Measurements from ENCODE around the gene LRRC8B.
"Not testable (repeated sequence)": the region's sequence is repeated elsewhere in the genome, so short reads cannot be mapped to it uniquely, and the experiment has no call there.

The LRRC8B gene

DNA sequence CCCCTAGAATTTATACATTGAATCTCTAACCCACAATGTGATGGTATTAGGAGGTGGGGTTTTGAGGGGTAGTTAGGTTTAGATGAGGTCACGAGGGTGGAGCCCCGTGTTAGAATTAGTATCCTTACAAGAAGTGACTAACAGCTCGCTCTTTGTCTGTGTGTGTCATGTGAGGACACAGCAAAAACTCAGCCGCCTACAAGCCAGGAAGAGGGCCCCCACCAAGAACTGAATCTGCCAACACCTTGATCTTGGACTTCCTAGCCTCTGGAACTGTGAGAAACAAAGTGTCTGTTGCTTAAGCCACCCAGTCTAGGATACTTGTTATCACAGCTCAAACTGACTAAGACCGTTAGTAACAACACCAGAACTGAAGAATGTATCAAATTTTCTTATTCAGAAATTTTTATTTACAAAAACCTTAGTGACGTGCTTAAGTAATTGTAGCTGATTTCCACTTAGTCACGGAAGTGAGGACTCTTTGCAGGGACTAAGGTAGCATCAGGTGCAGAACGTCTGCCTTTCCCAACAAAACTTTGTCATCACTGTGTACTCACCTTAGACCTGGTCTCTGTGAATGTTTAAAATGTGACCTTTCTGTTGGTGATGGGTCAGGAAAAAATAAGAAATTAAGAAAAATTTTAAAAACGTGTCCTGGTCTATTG, 83.8 kb downstream of the LRRC8B start:
- peak; percentile 52 for DNase-seq (ENCODE audit: low read depth)

DNA sequence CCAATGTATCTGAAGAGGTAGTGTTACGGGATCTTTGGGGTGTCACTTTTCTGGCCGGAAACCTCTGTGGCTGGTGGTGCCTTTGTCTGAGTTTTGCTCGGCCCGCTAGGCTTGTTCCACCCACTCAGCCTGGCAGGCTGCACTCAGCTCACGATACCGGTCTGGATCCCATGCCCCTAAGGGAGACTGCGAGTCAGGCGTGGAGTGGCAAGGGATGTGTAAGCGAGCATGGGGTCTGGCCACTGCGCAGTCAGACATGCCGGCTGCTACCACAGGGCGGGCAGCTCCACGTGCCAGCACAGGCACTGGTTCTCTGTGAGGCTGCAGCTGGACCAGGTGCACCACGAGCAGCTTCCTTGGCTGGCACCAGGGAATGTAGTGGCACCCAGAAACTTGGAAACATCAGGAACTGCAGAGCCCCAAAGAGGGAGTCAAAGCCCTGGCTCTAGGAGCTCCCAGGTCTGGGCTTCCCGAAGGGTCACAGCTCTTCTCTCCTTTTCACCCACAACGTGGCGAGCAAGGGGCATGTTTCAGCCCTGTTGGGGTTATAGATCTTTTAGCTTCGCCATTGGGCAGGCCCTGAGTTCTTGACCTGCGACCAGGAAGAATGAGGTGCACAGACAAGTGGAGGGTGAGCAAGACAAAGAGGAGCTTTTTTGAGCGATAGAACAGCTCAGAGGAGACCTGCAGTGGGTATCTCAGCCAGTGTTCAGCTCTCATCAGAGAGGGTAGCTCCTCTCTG, 84.5 kb downstream of the LRRC8B start:
- peak; percentile 45 for DNase-seq (ENCODE audit: low read depth)

DNA sequence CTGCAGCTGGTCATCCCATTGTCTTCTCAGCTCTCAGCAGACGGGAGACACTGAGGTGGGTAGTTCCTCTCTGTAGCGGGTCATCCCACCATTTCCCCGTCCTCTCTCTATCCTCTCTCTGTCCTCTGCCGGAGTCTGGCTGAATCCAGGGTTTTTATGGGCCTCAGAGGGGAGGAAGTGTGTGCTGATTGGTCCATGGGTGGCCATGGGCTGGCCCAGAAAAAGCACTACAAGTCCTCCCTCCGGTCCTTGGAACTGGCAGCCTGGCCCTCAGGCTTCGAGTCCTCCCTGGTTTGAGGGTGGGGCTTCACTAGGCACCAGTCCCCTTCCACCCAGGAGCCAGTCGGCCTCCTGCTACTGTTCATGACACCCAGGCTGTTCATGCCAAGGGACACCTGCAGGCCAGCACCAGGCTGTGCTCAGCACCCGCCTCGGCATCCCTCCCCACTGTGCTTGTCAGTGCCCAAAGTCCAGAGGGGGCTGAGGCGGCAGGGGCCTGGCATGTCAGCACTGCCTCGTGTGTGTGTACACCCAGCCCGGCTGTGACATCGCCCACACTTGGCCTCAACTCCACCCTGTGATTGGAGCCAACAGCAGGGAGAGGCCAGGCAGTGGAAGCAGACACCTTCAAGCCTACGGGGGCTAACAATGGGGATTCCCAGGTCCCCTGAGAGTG, 85.3 kb downstream of the LRRC8B start:
- peak; percentile 6 for DNase-seq (ENCODE audit: low read depth)

DNA sequence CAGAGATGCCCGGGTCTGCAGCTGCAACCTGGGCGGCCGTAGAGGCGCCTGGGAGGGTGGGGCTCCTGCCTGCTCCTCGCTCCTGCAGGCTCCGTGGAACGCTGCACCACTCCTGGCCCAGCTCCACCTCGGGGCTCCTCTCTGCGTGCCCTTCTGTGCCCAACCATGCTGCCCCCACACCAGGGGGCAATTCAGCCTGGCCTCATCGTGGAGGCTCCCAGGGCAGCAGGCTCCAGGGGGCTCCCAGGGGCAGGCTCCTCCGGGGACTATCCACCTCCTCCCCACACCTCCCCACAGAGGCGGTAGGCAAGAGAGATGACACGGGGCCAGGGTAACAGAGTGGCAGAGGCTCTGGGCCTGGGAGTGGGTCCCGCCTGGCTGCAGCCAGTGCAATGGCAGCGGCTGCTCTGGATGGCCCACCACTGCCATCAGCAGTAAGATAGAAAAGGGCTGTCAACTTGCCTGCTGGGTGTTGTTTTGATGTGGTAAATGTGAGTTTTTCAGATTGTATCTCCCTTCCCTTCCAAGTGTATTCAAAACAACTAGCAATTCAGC, 85.9 kb downstream of the LRRC8B start:
- peak; percentile 12 for DNase-seq (ENCODE audit: low read depth)

DNA sequence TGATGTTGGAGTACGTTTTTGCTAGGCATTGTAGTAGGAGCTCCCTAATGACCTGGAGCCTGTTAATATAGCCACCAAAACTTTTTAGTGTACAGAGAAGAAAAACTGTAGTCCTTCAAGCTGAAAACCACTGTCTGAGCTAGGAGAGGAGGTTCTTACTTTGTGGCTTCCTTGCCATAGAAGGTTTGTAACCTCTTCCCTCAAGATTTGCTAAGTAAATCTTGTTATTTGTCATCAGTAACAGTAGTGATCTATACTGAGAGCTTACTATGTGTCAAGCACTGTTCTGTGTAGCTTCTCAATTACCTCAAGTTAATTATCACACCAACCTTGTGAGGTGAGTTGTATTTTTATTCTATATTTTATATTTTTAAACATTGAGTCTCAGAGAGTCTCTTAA, 87.1 kb downstream of the LRRC8B start:
- DNase-seq (ENCODE audit: low read depth) = no peak

DNA sequence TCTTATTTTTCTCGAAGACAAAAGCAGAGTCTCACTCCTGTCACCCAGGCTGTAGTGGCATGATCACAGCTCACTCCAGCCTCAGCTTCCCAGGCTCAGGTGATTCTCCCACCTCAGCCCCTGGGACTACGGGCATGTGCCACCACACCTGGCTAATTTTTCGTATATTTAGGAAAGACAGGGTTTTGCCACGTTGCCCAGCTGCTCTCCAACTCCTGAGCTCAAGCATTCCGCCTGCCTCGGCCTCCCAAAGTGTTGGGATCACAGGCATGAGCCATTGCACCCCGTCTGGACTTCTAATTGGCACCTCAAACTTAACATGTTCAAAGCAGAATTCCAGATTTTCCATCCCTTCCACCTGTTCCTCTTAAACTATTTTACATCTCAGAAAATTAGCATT, 89.3 kb downstream of the LRRC8B start:
- no peak for DNase-seq (ENCODE audit: low read depth)

DNA sequence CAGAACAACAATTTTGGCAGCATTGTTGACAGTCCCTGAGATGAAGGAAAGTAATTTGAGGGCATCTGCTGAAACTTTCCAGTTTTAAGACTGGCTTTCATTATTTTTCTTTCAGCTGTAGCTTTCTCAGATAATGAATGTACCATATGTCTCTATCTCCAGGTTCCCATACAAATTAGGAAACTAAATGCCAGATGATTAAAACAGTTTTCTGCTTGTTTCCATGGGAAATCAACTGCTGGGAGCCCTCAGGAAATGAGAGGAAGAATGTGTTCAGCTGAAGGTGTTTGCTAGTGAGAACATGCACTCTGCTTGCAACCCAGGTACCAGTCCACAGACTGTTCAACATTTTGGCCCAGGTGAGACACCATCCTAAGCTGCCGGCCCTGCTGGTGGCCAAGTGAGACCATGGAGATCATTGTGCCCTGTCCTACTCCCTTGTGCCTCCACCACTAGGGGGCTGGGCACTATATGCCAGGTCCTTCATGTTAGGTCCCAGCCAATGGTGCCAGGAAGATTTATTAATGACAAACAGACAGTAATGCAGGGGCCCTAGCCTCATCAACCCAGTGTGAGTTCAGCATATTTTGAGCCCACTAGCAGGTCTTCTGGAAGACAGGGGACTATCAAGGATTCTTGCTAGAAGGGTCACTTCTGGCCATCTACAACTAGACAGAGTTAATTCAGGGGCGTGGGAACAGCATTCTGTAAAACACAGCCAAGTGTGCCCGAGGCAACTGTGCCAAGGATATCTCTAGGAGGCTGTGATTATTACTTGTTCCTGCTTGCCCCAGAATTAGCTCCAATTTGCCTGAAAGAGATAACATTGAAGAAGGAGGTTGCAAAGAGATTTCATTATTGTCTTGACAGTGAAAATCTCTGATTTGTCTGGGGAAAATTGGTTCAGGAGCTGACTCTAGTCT, 91.3 kb downstream of the LRRC8B start:
- DNase-seq (ENCODE audit: low read depth) = no peak

DNA sequence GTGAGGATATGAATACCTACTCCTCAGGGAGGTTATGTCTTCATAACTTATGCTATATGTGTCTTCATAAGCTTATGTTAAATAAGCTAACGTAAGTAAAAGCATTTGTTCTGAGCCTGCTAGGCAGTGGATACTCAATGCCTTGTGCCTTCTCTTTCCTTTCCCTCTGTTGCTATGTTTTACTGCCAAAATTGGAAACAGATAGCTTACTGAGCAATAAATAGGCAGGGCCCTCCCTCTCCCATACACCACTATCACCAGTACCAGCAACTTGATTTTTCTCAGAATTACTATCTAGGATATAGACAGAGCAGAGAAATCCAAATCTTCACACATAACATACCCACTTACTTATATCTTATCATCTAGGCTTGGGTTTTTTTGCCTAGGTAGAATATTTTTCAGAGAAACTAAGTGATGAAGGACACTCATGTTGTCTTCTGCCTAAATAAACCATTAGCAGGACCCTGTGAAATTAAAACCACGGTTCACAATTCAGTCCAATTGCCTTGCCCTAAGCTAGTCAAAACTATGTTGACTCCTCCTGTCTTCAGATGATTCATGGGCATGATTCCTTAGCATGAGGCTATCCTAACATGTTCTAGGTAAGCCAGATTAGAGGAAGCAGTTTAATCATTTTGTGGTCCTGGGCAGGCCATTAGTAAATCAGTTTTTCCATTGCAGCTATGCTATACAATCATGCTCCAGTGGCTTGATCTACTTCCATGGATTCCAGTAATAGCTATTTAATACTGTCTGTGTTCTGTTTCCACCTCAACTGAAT, 92.4 kb downstream of the LRRC8B start:
- no peak for DNase-seq (ENCODE audit: low read depth)

DNA sequence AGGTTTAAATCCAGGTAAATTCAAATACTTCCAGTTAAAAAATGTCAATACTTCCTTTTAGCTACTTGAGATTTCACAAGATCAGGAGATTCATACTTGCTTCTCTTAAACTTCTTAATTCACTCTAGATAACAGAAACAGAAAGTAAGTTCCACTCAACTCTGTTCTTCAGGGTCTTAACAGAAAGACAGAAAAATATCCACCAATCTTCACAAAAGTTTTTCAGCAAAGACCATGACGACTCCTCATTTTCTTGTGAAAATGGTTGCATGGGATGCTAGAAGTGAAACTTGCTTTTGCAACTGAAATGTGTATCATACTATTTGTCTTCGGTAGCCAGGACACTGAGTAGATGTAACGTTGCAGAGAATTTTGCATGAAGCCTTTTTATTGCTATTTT, 96.0 kb downstream of the LRRC8B start:
- DNase-seq (ENCODE audit: low read depth) = no peak

DNA sequence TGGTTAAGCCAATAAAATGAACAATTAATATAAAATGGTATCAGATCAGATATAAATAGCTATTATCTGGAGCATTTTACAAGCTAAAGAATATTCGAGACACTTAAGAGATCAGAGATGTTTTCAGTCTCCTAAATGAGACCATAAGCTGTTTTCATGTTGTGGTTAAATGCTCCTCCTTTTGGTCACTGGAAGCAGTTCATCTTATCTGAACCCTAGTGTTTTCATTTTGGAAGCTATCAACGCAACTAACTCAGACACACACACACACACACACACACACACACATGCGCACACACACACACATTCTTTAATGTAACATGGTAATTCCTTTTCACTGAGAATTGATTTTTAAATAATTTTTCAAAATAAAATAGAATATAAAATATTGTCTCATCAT, 98.3 kb downstream of the LRRC8B start:
- DNase-seq (ENCODE audit: low read depth) = no peak

DNA sequence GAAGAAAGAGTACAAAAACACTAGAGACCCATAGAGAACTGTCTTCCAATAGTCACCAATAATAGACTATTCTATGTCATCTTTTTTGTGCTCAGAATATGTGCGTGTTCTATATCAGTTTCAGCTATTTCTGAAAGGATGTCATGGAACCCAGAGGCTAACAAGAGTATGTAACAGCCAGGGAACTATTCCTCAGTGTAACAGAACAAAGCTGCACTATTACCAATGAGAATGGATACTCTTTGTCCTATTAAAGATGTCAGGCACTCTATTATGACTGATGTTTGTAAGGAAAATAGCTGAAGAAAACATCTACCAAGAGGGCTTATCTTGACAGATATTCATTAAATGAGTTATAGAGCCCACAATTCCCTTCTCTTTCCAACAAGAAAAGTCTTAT, 99.7 kb downstream of the LRRC8B start:
- DNase-seq (ENCODE audit: low read depth) = no peak

DNA sequence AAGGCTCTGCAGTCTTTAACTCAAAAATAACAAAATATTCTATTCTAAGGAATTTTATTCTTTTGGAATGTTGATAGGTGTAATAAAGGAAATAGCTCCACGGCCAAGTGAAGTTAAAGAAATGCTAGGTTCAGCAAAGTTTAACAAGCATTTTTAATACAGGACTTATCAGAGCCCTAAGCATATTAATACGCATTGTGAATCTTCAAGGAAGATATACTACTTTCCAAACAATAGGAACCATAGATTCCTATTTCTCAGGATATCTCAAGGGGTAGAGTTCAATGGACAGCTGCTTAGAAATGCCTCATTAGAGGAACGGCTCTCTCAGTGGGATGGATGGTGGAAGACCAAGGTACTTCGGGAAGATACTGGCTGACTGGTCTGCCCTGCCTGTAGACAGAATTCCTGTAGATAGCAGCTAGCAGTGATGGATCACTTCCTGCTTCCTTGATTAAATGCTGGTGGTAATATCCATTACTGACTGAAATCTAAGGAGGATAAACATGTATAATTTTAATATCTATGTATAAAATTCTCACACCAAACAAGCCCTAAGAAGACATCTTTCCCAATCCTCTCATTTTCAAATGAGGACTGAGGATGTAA, 100.2 kb downstream of the LRRC8B start:
- DNase-seq (ENCODE audit: low read depth) = no peak

DNA sequence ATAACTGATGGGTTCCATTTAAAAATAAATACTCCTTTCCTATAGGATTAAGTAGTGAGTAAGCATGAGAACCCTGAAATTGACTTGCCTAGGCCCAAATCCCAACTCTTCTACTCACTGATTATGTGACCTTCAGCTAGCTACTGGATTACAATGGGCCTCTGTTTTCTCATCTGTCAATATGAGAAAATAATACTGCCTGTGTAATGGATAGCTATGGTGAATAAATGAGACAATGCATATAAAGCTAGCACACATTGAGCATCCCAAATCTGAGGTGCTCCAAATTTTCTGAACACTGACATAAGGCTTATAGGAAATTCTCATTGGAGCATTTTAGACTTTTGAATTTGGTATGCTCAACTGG, 103.0 kb downstream of the LRRC8B start:
- DNase-seq (ENCODE audit: low read depth) = no peak

DNA sequence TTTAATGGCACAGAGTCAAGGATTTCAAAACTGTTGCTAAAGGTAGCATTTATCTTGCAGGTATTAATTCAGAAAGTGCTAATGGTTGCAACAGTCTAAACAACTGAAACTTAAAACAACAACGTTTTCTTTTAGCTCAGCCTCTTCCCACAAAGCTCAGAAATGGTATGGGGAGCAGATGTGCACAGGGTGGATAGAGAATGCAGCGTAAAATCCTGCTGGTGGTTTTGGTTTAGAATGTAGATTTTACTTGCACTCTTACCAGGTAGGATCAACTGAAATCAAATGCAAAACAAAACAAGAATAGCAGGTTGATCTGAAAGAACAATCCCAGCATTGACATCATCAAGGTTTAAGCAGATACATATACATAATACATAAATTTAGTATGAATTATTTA, 104.5 kb downstream of the LRRC8B start:
- no peak for DNase-seq (ENCODE audit: low read depth)

DNA sequence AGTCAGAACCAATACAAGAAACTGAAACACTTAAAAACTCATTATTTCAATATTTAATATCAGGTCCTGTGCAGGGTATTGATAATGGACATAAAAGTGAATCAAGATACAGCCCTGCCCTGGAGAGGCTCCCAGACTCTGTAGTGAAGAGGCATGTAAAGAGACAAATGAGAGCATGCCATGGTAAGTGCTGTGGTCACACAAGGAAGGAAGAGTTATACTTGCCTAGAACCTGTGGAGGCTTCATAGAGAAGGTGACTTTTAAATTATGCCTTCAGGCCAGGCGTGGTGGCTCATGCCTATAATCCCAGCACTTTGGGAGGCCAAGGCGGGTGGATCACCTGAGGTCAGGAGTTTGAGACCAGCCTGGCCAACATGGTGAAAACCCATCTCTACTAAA, 105.0 kb downstream of the LRRC8B start:
- DNase-seq (ENCODE audit: low read depth) = not testable (repeated sequence)

DNA sequence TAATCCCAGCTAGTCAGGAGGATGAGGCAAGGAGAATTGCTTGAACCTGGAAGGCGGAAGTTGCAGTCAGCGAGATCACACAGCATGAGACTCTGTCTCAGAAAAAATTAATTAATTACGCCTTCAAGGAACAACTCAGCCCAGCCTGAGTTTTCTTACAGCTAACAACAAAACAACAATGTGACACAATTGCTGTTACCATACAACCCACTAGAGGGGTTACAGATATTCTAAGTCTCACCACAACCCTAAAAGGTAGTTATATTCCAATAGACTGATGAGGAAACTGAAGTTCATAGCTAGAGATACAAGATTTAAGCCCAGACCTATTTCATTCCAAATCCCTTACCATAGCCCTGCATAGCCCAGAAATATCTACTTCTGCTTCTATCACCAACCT, 105.4 kb downstream of the LRRC8B start:
- DNase-seq (ENCODE audit: low read depth) = no peak

DNA sequence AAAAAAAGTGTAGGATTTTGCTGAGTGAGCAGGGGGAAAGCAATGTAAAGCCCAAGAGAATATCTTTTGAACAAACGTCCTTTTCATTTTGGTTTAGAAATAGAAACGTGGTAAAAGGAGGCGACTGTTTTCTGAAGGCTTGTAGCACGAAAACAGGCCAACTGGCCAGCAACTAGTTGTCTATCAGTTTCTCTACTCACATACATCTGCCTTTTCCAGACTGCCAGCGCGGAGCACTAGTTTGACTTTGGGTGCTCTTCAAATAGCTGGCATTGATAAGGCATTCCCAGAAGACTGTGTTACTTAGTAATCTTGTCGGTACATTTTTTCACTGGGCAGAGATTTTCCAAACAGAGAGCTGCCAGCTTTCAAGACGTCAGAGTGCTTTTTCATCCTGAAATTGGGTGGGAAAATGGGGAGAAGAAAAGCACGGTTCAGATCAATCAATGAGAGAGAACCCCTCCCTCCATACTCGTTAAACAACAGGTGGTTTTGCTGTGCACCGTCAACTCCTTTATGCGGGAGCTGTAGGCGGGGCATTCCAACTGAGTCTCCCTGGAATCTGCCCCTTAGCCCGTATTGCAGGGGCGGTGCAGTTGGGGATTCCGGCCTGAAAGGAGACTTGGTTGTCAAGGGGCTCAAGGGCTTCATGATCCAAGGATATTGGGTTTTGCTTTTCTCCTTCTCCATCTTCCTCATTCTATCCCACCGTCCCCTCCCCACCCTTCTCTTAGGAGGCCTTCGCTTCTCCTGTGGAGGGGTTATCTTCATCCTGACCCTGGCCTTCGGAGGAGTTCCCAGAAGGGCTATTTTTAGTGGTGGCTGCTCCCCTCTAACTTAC, 107.4 kb downstream of the LRRC8B start:
- DNase-seq (ENCODE audit: low read depth) = no peak

DNA sequence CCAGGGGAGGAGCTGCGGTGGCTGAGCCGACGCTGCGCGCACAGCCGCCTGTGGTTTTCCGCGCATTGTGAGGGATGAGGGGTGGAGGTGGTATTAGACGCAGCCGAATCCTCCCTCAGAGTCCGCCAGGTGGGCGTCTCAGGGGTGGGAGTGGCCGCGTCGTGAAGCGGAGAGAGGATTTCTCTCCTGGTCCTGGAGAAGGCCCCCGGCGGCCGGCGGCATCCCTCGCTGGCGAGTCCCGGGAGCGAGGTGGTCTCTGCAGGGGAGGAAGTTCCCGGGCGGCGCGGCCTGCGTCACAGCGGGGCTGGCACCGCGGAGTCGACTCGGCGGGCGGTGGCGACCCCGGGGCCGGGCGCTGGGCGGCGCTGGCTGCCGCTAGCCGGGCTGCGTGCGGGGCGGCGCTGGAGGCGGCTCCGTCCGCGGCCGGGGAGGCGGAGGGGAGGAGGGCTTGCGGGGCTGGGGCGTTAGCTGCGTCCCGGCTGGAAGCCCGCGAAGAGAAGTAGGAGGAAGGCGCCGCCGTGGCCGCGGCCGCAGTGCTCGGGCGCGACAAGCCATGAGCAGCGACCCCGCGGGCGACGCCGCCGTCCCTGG, 108.1 kb downstream of the LRRC8B start, which contains the start of gene LRRC8C:
TSS of gene LRRC8C (plus strand) at position 464 of the 591 bp plus-strand sequence. CDS start 53,354 bp downstream, outside the sequence.
- DNase-seq (ENCODE audit: low read depth) = peak; percentile 80

DNA sequence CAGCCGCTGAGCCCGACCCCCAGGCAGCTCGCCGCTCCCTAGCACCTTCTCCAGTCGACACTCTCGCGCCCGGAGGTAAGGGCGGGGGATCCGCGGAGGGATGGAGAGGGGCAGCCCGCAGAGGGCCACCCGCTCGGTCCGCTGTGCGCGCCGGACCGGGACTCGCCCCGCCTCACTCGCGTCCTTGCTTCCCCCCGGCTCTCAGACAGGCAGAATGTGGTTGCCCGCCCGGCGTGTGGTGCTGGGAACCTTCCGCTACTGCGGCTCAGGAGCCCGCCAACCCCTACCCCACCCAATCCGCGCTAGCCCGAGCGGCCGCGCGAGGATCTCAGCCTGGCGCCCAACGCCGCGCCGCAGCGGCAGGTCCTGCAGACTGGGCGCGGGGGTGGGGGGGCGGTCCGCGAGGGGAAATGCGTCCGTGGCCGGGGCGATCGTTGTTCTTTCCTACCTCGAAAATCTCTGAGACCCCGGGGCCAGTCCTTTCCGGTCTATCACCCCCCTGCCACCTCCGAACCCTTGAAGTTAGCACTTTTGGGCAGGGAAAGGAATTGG, 108.7 kb downstream of the LRRC8B start:
- peak; percentile 45 for DNase-seq (ENCODE audit: low read depth)

Data from activated T-helper 9 cell treated with anti-CD3 and anti-CD28 coated beads, Interleukin-2, amount 50 U/mL, for 16 hours (primary cell).